IPS-20b (cell line): ENCODE results near the gene EYA2.
"Not testable (repeated sequence)": the region's sequence is repeated elsewhere in the genome, so short reads cannot be mapped to it uniquely, and the experiment has no call there.

Source experiments
- H3K27ac ChIP-seq: one replicate; pipeline ENCODE4 v1.5.1; 2013; ENCODE audit warnings: low read length
- H3K27me3 ChIP-seq: 2 replicates; pipeline ENCODE4 v1.6.1; 2013; ENCODE audit warnings: mild to moderate bottlenecking, low read length, inconsistent platforms; ENCODE audit not compliant: insufficient read depth
- H3K36me3 ChIP-seq: 2 replicates; pipeline ENCODE4 v1.6.1; 2013; ENCODE audit warnings: low read depth, mild to moderate bottlenecking, inconsistent platforms, low read length, moderate library complexity; ENCODE audit not compliant: insufficient read depth
- H3K4me1 ChIP-seq: 2 replicates; pipeline ENCODE4 v1.6.1; 2013; ENCODE audit warnings: mild to moderate bottlenecking, control low read depth, inconsistent platforms, low read length, moderate library complexity; ENCODE audit not compliant: insufficient read depth
- H3K4me3 ChIP-seq: 2 replicates; pipeline ENCODE4 v1.5.1; 2013; ENCODE audit warnings: mild to moderate bottlenecking, low read length, inconsistent platforms
- H3K9ac ChIP-seq: 2 replicates; pipeline ENCODE4 v1.6.1; 2013; ENCODE audit warnings: low read depth, mild to moderate bottlenecking, inconsistent platforms, low read length, moderate library complexity
- H3K9me3 ChIP-seq: 2 replicates; pipeline ENCODE4 v1.6.1; 2013; ENCODE audit warnings: mild to moderate bottlenecking, low read depth, low read length, inconsistent platforms; ENCODE audit not compliant: insufficient read depth

Gene EYA2

DNA sequence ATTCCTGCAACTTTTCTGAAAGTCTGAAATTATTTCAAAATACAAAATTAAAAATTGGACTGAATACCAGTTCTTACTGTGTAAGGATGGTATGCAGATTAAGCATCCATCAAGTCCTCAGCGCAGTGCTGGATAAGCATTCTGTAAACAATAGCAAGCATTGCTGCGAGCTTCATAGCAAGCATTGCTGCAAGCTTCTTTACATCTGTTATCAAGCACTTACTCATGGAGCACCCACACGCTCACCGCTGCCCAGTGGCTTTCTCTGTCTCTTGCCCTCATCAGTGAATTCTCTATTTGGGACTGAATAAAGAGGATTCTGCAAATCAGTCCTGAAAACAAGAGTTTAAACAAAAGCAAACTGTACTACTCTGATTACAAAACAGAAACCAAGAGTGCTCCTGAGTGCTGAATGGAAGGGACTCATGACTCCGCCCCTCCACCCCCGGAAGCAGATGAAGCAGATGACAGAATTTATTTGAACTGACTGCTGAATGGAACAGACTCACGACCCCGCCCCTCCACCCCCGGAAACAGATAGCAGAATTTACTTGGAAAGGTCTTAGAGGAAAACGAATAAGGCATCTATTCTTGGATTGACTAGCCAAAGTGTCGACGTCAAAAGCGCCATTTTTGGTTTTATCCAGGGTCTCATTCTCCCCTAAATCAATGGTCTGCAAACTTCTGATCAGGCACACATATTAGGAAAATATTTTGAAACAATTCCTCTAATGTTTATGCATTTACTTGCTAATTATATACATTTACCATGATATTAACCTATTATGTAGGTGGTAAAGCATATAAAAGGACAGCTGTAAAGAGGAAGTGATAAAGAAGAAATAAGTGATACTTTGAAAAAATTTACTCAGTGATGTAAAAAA is 22.1 kb upstream of the EYA2 start:
- peaks cover 5% of the 10 kb centered on the region; the same call in 1 of the 2 replicates for H3K9me3 ChIP-seq
- no peaks in the 10 kb centered on the region for H3K27me3 ChIP-seq
- H3K4me3 ChIP-seq = no peak overlapping the region
- H3K36me3 ChIP-seq = no peaks in the 10 kb centered on the region
- H3K27ac ChIP-seq = no peak overlapping the region
- H3K9ac ChIP-seq = no peak overlapping the region
- peaks cover 9% of the 10 kb centered on the region for H3K4me1 ChIP-seq

DNA sequence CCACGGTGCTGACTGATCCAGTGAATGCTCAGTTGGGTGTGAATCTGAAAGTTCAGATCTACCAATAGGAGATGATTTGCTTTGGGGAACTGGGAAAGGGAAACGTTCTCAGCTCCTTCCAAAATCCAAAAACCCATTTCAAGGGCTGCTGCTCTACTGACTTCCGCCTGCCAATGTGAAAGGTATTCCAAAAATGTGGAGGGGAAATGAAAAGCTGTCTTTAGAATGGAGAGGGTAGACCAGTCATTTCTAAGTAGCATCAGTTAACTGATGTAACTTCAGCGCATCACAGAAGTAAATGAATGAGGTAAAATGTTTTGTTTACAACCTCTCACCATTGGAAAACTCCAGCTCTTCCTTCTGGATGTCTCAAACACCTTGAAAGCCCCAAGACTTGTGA is 19.6 kb upstream of the EYA2 start:
- H3K36me3 ChIP-seq = no peaks in the 10 kb centered on the region
- no peak overlapping the region for H3K4me3 ChIP-seq
- peaks cover 9% of the 10 kb centered on the region for H3K4me1 ChIP-seq
- no peaks in the 10 kb centered on the region for H3K27me3 ChIP-seq
- no peaks in the 10 kb centered on the region for H3K9me3 ChIP-seq
- H3K9ac ChIP-seq = no peak overlapping the region
- no peak overlapping the region for H3K27ac ChIP-seq

DNA sequence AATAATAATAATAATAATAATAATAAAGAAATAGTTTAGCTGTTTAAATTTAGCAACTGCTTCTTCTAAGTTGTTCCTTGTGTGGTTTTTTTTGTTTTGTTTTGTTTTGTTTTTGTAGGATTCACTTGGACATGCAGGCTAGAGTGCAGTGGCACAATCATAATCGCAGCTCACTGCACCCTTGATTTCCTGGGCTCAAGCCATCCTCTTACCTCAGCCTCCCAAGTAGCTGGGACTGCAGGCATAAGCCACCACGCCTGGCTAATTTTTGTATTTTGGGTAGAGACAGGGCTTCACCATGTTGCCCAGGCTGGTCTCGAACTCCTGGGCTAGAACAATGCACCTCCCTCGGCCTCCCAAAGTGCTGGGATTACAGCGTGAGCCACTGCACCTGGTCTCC is 15.3 kb upstream of the EYA2 start:
- H3K4me1 ChIP-seq = peaks cover 7% of the 10 kb centered on the region
- no peak overlapping the region for H3K9ac ChIP-seq
- no peaks in the 10 kb centered on the region for H3K27me3 ChIP-seq
- no peak overlapping the region for H3K27ac ChIP-seq
- no peaks in the 10 kb centered on the region for H3K36me3 ChIP-seq
- no peaks in the 10 kb centered on the region for H3K9me3 ChIP-seq
- no peak overlapping the region for H3K4me3 ChIP-seq

DNA sequence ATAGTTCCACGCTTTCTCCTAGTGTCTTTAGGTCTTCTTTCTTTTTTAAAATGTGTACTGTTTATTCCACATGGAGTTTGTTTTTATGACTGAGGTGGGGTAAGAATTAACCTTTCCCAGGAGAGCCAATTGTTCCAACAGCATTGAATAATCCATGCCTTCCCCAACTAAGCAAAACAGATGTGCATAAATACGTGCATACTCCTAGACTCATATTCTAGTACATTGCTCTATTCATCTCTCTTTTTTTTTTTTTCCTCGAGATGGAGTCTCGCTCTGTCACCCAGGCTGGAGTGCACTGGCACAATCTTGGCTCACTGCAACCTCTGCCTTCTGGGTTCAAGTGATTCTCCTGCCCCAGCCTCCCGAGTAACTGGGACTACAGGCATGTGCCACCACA is 14.7 kb upstream of the EYA2 start:
- not testable (repeated sequence) for H3K4me1 ChIP-seq, H3K27me3 ChIP-seq, H3K9ac ChIP-seq, H3K9me3 ChIP-seq, H3K4me3 ChIP-seq, H3K27ac ChIP-seq, H3K36me3 ChIP-seq

DNA sequence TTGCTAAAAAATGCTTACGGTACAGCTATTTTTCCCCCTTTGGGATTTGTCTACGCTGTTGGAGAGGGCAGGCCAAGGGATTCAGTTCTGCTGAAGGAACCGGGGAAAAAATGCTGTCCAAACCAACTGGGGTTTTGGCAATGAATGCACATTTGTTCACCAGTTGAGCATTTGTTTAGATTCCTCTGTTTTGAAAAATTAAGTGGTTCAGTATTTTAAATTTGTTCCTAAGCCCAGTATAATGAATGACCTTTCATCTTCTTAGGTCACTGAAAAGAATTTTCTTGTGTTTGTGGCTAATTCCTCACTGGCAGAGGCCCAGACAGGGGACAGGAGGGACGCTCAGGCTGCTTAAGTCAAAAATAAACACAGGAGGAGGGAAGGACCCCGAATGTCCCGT is 10.8 kb upstream of the EYA2 start:
- Histone ChIP-seq H3K36me3 (no peaks in the 10 kb centered on the region), H3K27me3 (no peaks in the 10 kb centered on the region), H3K4me1 (peaks cover 3% of the 10 kb centered on the region; the same call in 1 of the 2 replicates), H3K4me3 (no peak overlapping the region), H3K27ac (no peak overlapping the region), H3K9me3 (no peaks in the 10 kb centered on the region), H3K9ac (no peak overlapping the region)

DNA sequence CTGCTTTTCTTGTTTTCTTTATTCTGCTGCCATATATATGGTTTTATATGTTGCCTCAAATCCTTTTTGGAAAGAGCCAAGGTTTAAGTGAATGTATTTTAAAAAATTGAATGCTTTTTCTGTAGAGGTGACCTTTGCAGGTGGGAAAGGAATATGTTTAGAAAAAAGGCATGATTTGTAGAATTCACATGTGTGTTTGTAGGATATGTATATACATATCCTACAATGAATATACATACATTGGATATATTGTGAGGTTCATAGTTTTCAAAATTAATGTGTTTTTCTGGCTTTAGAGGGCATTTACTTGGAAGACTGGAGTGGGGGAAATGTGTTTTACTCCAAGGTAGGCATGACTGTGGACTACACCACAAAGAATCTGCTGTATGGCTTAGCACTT is 4.0 kb upstream of the EYA2 start:
- no peak overlapping the region for H3K27ac ChIP-seq
- H3K27me3 ChIP-seq = peaks cover 24% of the 10 kb centered on the region
- H3K4me1 ChIP-seq = 0 out of 2 replicates have a peak, but pooled peaks cover 3% of the 10 kb centered on the region
- no peak overlapping the region for H3K9ac ChIP-seq
- no peaks in the 10 kb centered on the region for H3K9me3 ChIP-seq
- no peaks in the 10 kb centered on the region for H3K36me3 ChIP-seq
- no peak overlapping the region for H3K4me3 ChIP-seq

DNA sequence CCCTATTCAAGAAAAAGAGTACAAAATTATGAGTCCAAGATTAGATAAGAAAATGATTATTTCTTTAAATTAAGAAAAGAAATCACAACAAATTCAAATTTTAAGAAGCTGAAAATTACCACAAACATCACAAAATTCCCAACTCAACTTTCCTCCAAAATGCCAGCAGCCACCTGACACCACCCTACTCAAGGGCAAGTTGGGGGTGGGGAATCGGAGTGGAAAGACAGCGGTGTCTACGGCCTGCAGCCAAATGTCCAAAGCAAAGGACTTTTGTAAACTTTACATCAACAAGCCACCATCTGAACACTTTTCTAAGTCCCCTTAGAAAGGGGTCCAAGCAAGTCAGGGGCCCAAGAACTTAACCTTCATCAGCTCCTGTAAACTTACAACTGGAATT is 1.6 kb upstream of the EYA2 start:
- Histone ChIP-seq H3K27ac (no peak overlapping the region), H3K9me3 (no peaks in the 10 kb centered on the region), H3K4me1 (0 out of 2 replicates have a peak, but pooled peaks cover 3% of the 10 kb centered on the region), H3K4me3 (no peak overlapping the region), H3K9ac (no peak overlapping the region), H3K36me3 (no peaks in the 10 kb centered on the region), H3K27me3 (peaks cover 47% of the 10 kb centered on the region)

DNA sequence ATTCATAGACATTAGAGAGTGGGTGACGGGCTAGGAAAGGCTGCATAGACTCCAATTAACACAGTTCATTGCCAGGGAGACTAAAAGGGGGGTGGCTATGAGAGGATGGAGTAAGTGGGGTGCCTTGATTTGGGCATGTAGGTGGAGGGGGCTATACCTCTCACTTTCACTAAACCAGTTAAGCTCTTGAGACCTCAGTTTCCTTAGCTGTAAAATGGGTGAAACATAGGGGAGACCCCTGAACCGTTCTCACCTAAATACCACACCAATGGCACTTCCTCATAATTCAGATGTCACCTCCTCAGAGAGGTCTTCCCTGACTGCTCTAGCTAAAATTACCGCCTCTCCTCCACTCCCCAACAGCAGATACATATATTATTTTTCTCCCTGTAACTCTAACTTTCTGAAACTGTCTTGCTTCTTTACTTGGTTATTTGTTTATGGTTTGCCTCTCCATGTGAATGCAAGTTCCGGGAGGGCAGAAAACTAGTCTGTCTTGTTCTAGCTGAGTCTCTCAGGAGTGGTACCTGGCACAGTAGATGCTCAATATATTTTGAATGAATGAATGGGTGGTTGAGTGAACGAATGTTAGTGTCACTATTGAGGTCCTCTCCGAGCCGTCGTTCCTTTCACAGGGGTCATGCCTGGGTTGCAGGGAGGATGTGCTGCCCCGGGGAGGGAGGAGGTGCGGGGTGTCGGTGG is 615 bp upstream of the EYA2 start:
- H3K4me3 ChIP-seq = peak overlapping the region; percentile 46
- H3K9me3 ChIP-seq = no peaks in the 10 kb centered on the region
- H3K27me3 ChIP-seq = peaks cover 52% of the 10 kb centered on the region
- no peaks in the 10 kb centered on the region for H3K36me3 ChIP-seq
- H3K27ac ChIP-seq = no peak overlapping the region
- 0 out of 2 replicates have a peak, but pooled peaks cover 3% of the 10 kb centered on the region for H3K4me1 ChIP-seq
- no peak overlapping the region for H3K9ac ChIP-seq

DNA sequence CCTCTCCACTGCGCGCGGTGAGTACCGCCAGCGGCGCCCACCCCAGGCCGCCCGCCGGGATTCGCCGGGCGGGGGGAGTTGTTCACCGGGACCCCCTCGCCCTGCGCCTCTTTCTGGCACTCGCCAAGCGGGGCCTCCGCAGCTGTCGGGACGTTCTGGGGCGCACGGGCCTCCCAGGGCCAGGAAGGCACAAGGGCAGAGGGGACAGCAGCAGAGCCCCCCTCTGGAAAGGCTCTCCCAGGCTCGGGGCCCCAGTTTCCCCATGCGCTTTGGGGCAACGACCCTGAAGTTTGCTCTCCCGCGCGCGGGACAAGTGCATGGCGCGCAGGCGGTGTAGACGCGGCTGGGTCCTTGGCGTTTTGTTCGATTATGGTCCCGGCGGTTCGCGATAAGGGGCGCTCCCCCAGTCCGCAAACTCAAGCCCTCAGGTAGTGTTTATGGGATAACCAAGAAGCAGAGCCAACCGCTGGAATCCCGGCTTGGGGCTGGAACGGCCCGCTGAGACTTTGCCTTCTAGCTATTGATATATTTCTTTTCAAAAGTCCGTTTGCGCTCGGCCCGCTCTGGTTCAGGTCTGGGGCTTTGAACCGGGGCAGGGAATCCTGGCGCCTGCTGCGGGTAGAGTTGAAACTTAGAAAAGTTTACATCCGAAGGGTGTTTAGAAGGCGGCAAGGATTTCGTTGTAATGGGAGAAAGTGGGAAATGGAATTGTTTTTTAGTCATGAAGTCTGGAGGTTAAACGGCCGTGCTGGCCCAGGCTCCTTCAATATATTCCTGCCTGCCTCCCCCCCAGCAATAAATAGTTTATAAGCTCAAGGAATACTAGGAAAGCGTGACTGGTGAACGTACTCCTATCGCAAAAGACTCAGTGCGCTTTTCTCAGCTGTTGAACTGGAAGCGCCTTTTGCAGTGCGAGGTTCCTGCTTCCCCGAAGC is 595 bp downstream of the EYA2 start:
- H3K4me3 ChIP-seq = peak overlapping the region; percentile 70
- peaks cover 52% of the 10 kb centered on the region for H3K27me3 ChIP-seq
- no peak overlapping the region for H3K27ac ChIP-seq
- 0 out of 2 replicates have a peak, but pooled peaks cover 3% of the 10 kb centered on the region for H3K4me1 ChIP-seq
- H3K36me3 ChIP-seq = no peaks in the 10 kb centered on the region
- H3K9ac ChIP-seq = no peak overlapping the region
- no peaks in the 10 kb centered on the region for H3K9me3 ChIP-seq

DNA sequence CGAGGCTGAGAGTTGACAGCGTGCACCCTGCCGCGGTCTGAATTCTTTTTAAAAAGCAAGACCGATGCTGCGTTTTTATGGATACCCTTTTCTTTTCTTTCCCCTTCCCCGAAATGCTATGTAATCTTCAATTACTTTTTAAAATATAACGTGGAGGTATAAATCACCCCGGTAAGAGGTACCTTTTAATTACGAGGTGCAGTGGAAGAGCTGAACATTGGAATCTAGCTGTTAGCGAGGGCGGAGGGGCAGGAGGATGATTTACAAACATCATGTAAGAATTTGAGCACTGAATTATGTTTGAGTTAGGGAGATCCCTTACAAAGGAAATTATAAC is 1.2 kb downstream of the EYA2 start:
- 0 out of 2 replicates have a peak, but pooled peaks cover 3% of the 10 kb centered on the region for H3K4me1 ChIP-seq
- H3K4me3 ChIP-seq = peak overlapping the region; percentile 70; the same call in 1 of the 2 replicates
- peaks cover 52% of the 10 kb centered on the region for H3K27me3 ChIP-seq
- no peak overlapping the region for H3K27ac ChIP-seq
- H3K36me3 ChIP-seq = no peaks in the 10 kb centered on the region
- H3K9ac ChIP-seq = no peak overlapping the region
- H3K9me3 ChIP-seq = no peaks in the 10 kb centered on the region

DNA sequence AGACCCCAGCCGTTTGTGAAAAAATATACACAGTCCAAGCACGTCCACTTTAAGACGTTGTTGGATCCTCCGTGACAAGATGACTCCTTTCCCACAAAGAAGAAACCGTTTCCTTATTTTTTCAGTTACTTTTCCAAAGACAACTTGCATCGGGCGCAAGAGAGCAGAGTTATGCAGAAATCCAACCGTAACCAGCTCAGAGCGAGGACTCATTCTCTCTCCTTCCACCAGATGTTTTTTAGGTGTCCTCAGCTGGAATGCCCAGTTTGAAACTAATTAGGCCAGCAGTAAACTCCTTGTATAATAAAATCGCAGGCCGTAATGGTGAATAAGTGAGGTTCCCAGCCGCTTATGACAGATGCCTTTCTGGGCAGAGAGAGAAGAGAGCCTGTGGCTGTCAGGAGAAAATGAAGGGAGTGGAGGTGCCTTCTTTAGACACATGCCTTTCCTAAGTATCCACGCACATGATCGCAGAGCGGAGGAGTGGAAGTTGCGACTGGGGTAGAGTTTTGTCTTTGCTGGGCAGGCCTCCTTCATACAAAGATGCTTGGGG is 2.8 kb downstream of the EYA2 start:
- H3K27me3 ChIP-seq = peaks cover 52% of the 10 kb centered on the region
- 0 out of 2 replicates have a peak, but pooled peaks cover 3% of the 10 kb centered on the region for H3K4me1 ChIP-seq
- H3K36me3 ChIP-seq = no peaks in the 10 kb centered on the region
- H3K9me3 ChIP-seq = no peaks in the 10 kb centered on the region
- H3K27ac ChIP-seq = no peak overlapping the region
- H3K4me3 ChIP-seq = no peak overlapping the region
- no peak overlapping the region for H3K9ac ChIP-seq
